Ascending aorta (tissue), 2 donors: ENCODE measurements around the gene SPAG6. TPM values are rescaled to one million over a fixed set of nuclear protein-coding genes. Genes with fewer than 3 reads are reported as not detected.

Source experiments
- DNase-seq, 2 donors: peaks; one replicate each; pipeline ENCODE4 v3.0.0-alpha.2; 2019; ENCODE audit warnings: low spot score in 2 of 2
- H3K27ac ChIP-seq, 2 donors: fragments of 200-600 bp; sonication (generic); one replicate each; pipeline ENCODE4 v1.5.1; 2016 to 2017; ENCODE audit warnings: mild to moderate bottlenecking in 1 of 2
- H3K27me3 ChIP-seq: fragments of 200-600 bp; sonication (generic); one replicate; pipeline ENCODE4 v1.5.1; 2017
- H3K36me3 ChIP-seq, 2 donors: fragments of 200-600 bp; sonication (generic); one replicate each; pipeline ENCODE4 v1.5.1; 2016
- H3K4me1 ChIP-seq, 2 donors: fragments of 200-600 bp; sonication (generic); one replicate each; pipeline ENCODE4 v1.5.1; 2016 to 2017; ENCODE audit warnings: mild to moderate bottlenecking in 1 of 2
- H3K4me3 ChIP-seq, 2 donors: fragments of 200-600 bp; sonication (generic); one replicate each; pipeline ENCODE4 v1.5.1; 2016 to 2017; ENCODE audit warnings: mild to moderate bottlenecking in 1 of 2
- H3K9me3 ChIP-seq, 2 donors: fragments of 200-600 bp; sonication (generic); one replicate each; pipeline ENCODE4 v1.5.1; 2016
- intact Hi-C: fragments of 100-400 bp; cut with DNase I; formaldehyde crosslinking; loops from one replicate; pipeline ENCODE4 v1.15.1; 2023
- total RNA-seq: library from RNA; depleted of rRNA; stranded (reverse); fragments of >200 nt; gene quantifications from one replicate; pipeline ENCODE4 v1.1.0, GENCODE V29; 2016
- TF ChIP-seq, protein P1 (sequence below), 3 experiments: fragments of 200-600 bp in 2 of 3; fragments of 450-650 bp in 1 of 3; sonication (generic) in 2 of 3; IDR thresholded peaks; one replicate each; pipeline ENCODE4 v1.5.1; 2016 to 2019; ENCODE audit warnings: antibody characterized with exemption in 3 of 3, mild to moderate bottlenecking in 1 of 3, moderate library complexity in 1 of 3

Gene SPAG6
- total RNA-seq, 1 donor from 2014 or later, result not detected

DNA sequence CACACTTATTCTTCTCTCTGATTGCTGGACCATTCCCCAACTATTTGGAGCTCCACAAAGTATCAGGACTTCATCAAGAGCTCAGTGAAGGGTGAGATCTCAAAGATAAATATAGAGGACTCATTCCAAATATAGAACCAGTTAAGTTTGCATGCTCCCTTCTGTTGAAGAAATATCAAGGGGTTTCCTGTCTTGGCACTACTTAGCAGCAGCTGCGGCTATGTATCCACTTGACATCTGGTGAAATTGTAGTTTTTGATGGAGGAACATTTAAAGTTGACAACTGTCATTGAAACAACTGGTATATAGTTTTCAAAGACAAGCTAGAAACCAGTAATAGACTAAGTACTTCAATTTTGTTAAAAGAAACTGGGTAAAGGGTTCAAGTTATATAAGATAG lies 1.0 kb upstream of the SPAG6 start:
- Histone ChIP-seq H3K4me3 (no peak overlapping the region), H3K27ac (no peak overlapping the region), H3K4me1 (peaks cover 3 to 11% of the 10 kb centered on the region in 2 donors), H3K9me3 (no peaks in the 10 kb centered on the region), H3K36me3 (no peaks in the 10 kb centered on the region), H3K27me3 (peaks cover 34% of the 10 kb centered on the region)
- DNase-seq, result no peak
- TF ChIP-seq, protein P1, sequence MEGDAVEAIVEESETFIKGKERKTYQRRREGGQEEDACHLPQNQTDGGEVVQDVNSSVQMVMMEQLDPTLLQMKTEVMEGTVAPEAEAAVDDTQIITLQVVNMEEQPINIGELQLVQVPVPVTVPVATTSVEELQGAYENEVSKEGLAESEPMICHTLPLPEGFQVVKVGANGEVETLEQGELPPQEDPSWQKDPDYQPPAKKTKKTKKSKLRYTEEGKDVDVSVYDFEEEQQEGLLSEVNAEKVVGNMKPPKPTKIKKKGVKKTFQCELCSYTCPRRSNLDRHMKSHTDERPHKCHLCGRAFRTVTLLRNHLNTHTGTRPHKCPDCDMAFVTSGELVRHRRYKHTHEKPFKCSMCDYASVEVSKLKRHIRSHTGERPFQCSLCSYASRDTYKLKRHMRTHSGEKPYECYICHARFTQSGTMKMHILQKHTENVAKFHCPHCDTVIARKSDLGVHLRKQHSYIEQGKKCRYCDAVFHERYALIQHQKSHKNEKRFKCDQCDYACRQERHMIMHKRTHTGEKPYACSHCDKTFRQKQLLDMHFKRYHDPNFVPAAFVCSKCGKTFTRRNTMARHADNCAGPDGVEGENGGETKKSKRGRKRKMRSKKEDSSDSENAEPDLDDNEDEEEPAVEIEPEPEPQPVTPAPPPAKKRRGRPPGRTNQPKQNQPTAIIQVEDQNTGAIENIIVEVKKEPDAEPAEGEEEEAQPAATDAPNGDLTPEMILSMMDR (IDR thresholded peaks at IDR 0.05), result no peak
- intact Hi-C loops, result loop anchor here (5.0 to 10.0 kb wide), 6 partner anchors 211 to 812 kb away; partner anchors contain the start of genes DNAJC1, MLLT10 and PIP4K2A

DNA sequence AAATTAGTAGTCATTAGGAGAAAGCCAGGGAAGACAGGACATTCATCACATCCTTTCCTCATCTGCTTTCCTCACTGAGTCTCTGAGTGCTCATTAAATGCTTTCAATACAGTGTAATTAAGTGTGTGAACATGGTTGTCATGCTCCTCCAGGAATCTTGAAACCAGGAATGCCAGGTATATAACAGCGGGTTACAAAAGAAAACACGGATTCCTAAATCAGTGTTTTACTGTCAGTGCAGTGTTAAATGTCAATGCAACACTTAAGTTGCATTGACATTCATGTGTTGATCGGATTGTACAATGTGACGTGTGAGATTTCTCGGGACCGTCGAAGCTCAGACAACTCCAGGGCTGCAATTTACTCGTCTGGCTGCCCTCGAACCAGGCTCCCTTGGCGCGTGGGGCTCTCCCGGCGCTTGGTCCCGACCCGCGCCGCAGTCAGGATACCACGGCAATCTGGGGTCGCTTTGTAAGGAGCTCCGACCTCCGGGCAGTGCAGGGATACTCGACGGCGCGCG lies 455 bp upstream of the SPAG6 start:
- peaks cover 34% of the 10 kb centered on the region for H3K27me3 ChIP-seq
- TF ChIP-seq, protein P1 (IDR thresholded peaks at IDR 0.05), result no peak
- no peak overlapping the region for H3K27ac ChIP-seq
- H3K4me1 ChIP-seq, result peaks cover 3 to 9% of the 10 kb centered on the region in 2 donors
- H3K9me3 ChIP-seq, result no peaks in the 10 kb centered on the region
- H3K4me3 ChIP-seq, result peak overlapping the region; percentile 1 to 4
- no peak for DNase-seq
- intact Hi-C loops, result loop anchor here (5.0 to 10.0 kb wide), 7 partner anchors 33 to 813 kb away; partner anchors contain the start of genes DNAJC1, MLLT10 and PIP4K2A
- H3K36me3 ChIP-seq, result no peaks in the 10 kb centered on the region

DNA sequence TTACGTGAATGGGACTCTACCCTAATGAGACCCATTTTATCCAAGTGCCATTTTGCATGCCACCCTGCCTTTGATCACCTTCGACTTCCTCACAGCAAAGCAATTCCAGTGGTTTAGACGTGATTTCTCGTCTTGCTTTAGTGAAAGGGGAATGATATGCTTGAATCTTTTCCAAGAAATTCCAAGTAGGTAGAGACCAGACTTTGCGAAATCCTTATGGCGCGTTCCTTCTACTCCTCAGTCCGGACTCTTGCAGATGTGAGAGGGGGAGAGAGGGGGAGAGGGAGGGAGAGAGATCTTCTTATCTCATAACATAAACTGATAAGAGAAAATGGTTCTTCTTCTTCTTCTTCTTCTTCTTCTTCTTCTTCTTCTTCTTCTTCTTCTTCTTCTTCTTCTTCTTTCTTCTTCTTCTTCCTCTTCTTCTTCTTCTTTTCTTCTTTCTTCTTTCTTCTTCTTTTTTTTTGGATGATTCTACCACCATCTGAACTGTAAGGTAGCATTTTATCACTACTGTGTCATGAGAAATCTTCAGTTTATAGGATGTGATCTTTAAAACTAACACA lies 883 bp downstream of the SPAG6 start:
- TF ChIP-seq, protein P1 (IDR thresholded peaks at IDR 0.05), result no peak
- no peak for DNase-seq
- H3K9me3 ChIP-seq, result no peaks in the 10 kb centered on the region
- intact Hi-C loops, result loop anchor here (5.0 to 10.0 kb wide), 4 partner anchors 34 to 639 kb away; no protein-coding TSS in a partner anchor
- H3K27ac ChIP-seq, result no peak overlapping the region
- H3K4me3 ChIP-seq, result no peak overlapping the region
- H3K36me3 ChIP-seq, result no peaks in the 10 kb centered on the region
- H3K4me1 ChIP-seq, result peaks cover under 1 to 5% of the 10 kb centered on the region in 2 donors
- peaks cover 34% of the 10 kb centered on the region for H3K27me3 ChIP-seq

DNA sequence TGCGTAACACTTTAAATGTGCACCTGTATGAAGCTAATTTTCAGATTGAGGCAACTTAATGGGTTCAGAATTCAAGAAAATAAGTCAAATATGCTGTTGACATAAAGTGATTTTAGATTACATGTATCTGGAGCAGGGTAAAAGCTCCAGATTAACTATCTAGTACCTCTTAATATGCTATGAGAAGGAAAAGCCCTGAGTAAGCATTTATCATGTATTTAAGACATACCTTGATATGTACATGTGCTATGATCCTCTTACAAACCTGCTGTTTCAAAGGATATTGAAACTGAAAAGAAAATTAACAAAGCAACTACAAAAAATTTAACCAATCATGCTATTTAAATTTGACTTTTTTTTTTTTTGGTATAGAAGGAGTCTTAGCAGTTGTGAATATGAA lies 4.5 kb downstream of the SPAG6 start:
- Histone ChIP-seq H3K4me3 (no peak overlapping the region), H3K36me3 (no peaks in the 10 kb centered on the region), H3K27me3 (peaks cover 9% of the 10 kb centered on the region), H3K4me1 (no peaks in the 10 kb centered on the region), H3K9me3 (no peaks in the 10 kb centered on the region), H3K27ac (no peak overlapping the region)
- TF ChIP-seq, protein P1 (IDR thresholded peaks at IDR 0.05), result no peak
- intact Hi-C loops, result loop anchor here (5.0 to 10.0 kb wide), 4 partner anchors 37 to 635 kb away; no protein-coding TSS in a partner anchor
- no peak for DNase-seq

DNA sequence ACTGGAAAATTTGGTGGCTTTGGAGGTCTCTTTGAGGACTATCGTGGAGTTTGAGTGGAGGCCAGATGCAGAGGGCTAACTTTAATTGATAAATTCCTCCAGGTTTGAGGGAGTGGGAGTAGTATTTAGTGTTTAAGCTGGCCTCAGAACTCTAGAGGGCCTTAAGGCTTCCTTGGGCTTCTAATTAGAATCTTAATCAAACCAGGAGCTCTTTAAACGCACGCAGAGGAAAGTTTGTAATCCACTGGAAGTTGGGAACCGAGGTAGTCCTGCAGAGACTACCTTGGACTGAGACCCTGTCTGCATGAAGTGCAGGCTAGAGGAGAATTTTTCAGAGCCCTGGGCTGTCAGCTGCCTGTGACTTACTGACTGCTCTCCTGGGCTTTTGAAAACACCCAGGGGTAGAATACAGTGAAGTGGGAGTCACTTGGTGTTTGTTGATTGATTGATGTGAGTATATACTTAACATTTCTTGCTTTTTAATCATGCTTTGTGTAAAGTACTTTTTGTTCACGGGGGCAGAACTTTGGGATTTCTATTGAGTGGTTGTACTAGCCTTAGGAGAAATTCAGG lies 5.9 kb downstream of the SPAG6 start:
- no peak overlapping the region for H3K4me3 ChIP-seq
- TF ChIP-seq, protein P1 (IDR thresholded peaks at IDR 0.05), result no peak
- DNase-seq, result no peak
- no peaks in the 10 kb centered on the region for H3K9me3 ChIP-seq
- no peak overlapping the region for H3K27ac ChIP-seq
- no peaks in the 10 kb centered on the region for H3K4me1 ChIP-seq
- H3K36me3 ChIP-seq, result no peaks in the 10 kb centered on the region
- H3K27me3 ChIP-seq, result no peaks in the 10 kb centered on the region
- intact Hi-C loops, result no loop called here
